Upper lobe of right lung (tissue), 1 donor: ENCODE measurements around the gene USP17L5. TPM values are rescaled to one million over a fixed set of nuclear protein-coding genes. Genes with fewer than 3 reads are reported as not detected.
"Not testable (repeated sequence)": the region's sequence is repeated elsewhere in the genome, so short reads cannot be mapped to it uniquely, and the experiment has no call there.

Source experiments
- ATAC-seq: fragments of 200-7000 bp; cut with Tn5 transposase; one replicate; pipeline ENCODE4 v1.9.1; 2020; ENCODE audit warnings: mild to moderate bottlenecking, moderate library complexity
- DNase-seq: peaks from one replicate; pipeline ENCODE4 v3.0.0-alpha.2; 2020
- H3K27ac ChIP-seq: fragments of 200-600 bp; one replicate; pipeline ENCODE4 v1.8.0; 2022
- H3K27me3 ChIP-seq: fragments of 200-600 bp; one replicate; pipeline ENCODE4 v1.8.0; 2022; ENCODE audit warnings: mild to moderate bottlenecking
- H3K36me3 ChIP-seq: fragments of 200-600 bp; one replicate; pipeline ENCODE4 v1.8.0; 2022
- H3K4me1 ChIP-seq: fragments of 200-600 bp; one replicate; pipeline ENCODE4 v1.8.0; 2022
- H3K4me3 ChIP-seq: fragments of 200-600 bp; one replicate; pipeline ENCODE4 v1.8.0; 2022; ENCODE audit warnings: mild to moderate bottlenecking
- H3K9me3 ChIP-seq: fragments of 200-600 bp; one replicate; pipeline ENCODE4 v1.8.0; 2022
- intact Hi-C: fragments of 100-400 bp; cut with DNase I; formaldehyde crosslinking; loops from one replicate; pipeline ENCODE4 v1.11.0; 2022
- long read RNA-seq: library from polyadenylated mRNA; unstranded; transcript quantifications from one replicate; pipeline ENCODE4 v2.0.0, GENCODE V29; 2021
- total RNA-seq: library from RNA; stranded (reverse); fragmentation: NEBNext Ultra II Directional; extraction: Animal tissue kit (Norgen Biotek cat#: 25700); gene quantifications from one replicate; pipeline ENCODE4 v1.2.1, GENCODE V29; 2021
- donor health status: DM: no; HTN: yes; CAD: no; lungs with severe emphysema.

USP17L5 gene
- total RNA-seq = not detected
- long read RNA-seq = 0 reads

GRCh38 chr4:9339103-9339502, at the start of gene USP17L5:
Gene USP17L5, plus strand, starts transcription at chr4:9339403. Its CDS starts 0 bp downstream, at chr4:9339403.
- DNase-seq, H3K36me3 ChIP-seq, H3K4me3 ChIP-seq, ATAC-seq, H3K27me3 ChIP-seq, intact Hi-C loops, H3K4me1 ChIP-seq, H3K9me3 ChIP-seq, H3K27ac ChIP-seq: not testable (repeated sequence)

GRCh38 chr4:9324191-9324590, 15.0 kb upstream of the USP17L5 start:
- intact Hi-C loops, H3K4me3 ChIP-seq, H3K27ac ChIP-seq, H3K9me3 ChIP-seq, ATAC-seq, H3K36me3 ChIP-seq, DNase-seq, H3K4me1 ChIP-seq, H3K27me3 ChIP-seq: not testable (repeated sequence)

DNA sequence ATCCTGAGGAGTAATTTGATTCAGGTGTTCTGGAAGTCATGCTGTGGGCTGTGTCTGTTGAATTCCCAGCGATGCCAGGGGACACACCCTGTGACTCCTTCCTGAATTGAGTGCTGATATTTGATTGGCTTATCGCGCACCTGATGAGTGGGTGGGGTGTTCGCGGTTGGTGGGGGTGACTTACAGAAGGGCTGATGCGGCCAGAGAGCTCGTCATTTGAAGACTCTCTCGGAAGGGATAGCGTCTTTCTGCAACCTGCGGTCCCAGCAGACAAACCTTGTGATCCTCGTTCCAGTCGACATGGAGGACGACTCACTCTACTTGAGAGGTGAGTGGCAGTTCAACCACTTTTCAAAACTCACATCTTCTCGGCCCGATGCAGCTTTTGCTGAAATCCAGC, 14.3 kb upstream of the USP17L5 start, which contains the start of gene USP17L24:
USP17L24 (plus strand) TSS at position 301 of the 400 bp plus-strand sequence; CDS start at position 301, 0 bp downstream.
- H3K27me3 ChIP-seq, H3K9me3 ChIP-seq, DNase-seq, H3K27ac ChIP-seq, H3K4me1 ChIP-seq, intact Hi-C loops, H3K36me3 ChIP-seq, ATAC-seq, H3K4me3 ChIP-seq: not testable (repeated sequence)

DNA sequence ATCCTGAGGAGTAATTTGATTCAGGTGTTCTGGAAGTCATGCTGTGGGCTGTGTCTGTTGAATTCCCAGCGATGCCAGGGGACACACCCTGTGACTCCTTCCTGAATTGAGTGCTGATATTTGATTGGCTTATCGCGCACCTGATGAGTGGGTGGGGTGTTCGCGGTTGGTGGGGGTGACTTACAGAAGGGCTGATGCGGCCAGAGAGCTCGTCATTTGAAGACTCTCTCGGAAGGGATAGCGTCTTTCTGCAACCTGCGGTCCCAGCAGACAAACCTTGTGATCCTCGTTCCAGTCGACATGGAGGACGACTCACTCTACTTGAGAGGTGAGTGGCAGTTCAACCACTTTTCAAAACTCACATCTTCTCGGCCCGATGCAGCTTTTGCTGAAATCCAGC, 9.6 kb upstream of the USP17L5 start, which contains the start of gene USP17L25:
USP17L25 (plus strand) TSS at position 301 of the 400 bp plus-strand sequence; CDS start at position 301, 0 bp downstream.
- H3K9me3 ChIP-seq, H3K4me1 ChIP-seq, H3K27ac ChIP-seq, ATAC-seq, intact Hi-C loops, H3K27me3 ChIP-seq, DNase-seq, H3K36me3 ChIP-seq, H3K4me3 ChIP-seq: not testable (repeated sequence)

GRCh38 chr4:9334358-9334757, 4.8 kb upstream of the USP17L5 start, which contains the start of gene USP17L26:
Gene USP17L26, plus strand, starts transcription at chr4:9334658. Its CDS starts 0 bp downstream, at chr4:9334658.
- H3K27ac ChIP-seq, DNase-seq, H3K36me3 ChIP-seq, H3K4me3 ChIP-seq, H3K4me1 ChIP-seq, intact Hi-C loops, ATAC-seq, H3K9me3 ChIP-seq, H3K27me3 ChIP-seq: not testable (repeated sequence)

- intact Hi-C loops, H3K4me1 ChIP-seq, H3K9me3 ChIP-seq, H3K36me3 ChIP-seq, ATAC-seq, H3K27ac ChIP-seq, DNase-seq, H3K4me3 ChIP-seq, H3K27me3 ChIP-seq: not testable (repeated sequence)
Observed at GRCh38 chr4:9343848-9344247, 4.6 kb downstream of the USP17L5 start, which contains the start of gene USP17L27. Gene USP17L27, plus strand, starts transcription at chr4:9344148. Its CDS starts 0 bp downstream, at chr4:9344148.

GRCh38 chr4:9348593-9348992, 9.4 kb downstream of the USP17L5 start, which contains the start of gene USP17L28:
Gene USP17L28, plus strand, starts transcription at chr4:9348893. Its CDS starts 0 bp downstream, at chr4:9348893.
- DNase-seq, H3K4me3 ChIP-seq, H3K4me1 ChIP-seq, H3K9me3 ChIP-seq, H3K27ac ChIP-seq, intact Hi-C loops, H3K27me3 ChIP-seq, H3K36me3 ChIP-seq, ATAC-seq: not testable (repeated sequence)

DNA sequence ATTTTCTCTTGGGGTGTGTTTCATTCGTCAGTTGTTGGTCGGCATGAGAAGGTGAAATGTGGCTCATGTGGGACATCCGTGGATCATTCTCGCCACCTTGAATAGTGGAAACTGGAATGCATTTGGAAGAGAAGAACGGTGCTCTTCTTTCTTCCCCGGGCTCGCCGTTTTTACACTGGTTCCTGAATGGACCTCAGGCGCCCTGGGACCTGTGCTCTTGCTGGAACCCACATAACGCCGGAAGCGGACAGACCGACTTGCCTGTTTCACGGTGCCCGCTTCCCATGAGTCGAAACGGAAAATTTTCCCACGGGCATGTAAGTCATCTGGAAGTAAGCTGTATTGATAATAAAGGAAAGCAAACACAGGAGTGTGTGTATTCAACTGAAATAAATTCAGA, 11.7 kb downstream of the USP17L5 start:
- H3K27ac ChIP-seq, H3K27me3 ChIP-seq, DNase-seq, intact Hi-C loops, H3K9me3 ChIP-seq, H3K4me3 ChIP-seq, H3K4me1 ChIP-seq, ATAC-seq, H3K36me3 ChIP-seq: not testable (repeated sequence)

DNA sequence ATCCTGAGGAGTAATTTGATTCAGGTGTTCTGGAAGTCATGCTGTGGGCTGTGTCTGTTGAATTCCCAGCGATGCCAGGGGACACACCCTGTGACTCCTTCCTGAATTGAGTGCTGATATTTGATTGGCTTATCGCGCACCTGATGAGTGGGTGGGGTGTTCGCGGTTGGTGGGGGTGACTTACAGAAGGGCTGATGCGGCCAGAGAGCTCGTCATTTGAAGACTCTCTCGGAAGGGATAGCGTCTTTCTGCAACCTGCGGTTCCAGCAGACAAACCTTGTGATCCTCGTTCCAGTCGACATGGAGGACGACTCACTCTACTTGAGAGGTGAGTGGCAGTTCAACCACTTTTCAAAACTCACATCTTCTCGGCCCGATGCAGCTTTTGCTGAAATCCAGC, 14.1 kb downstream of the USP17L5 start, which contains the start of gene USP17L29:
USP17L29 (plus strand) TSS at position 301 of the 400 bp plus-strand sequence; CDS start at position 301, 0 bp downstream.
- H3K9me3 ChIP-seq, H3K4me3 ChIP-seq, H3K27ac ChIP-seq, intact Hi-C loops, DNase-seq, H3K4me1 ChIP-seq, ATAC-seq, H3K36me3 ChIP-seq, H3K27me3 ChIP-seq: not testable (repeated sequence)

DNA sequence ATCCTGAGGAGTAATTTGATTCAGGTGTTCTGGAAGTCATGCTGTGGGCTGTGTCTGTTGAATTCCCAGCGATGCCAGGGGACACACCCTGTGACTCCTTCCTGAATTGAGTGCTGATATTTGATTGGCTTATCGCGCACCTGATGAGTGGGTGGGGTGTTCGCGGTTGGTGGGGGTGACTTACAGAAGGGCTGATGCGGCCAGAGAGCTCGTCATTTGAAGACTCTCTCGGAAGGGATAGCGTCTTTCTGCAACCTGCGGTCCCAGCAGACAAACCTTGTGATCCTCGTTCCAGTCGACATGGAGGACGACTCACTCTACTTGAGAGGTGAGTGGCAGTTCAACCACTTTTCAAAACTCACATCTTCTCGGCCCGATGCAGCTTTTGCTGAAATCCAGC, 23.6 kb downstream of the USP17L5 start, which contains the start of gene USP17L30:
USP17L30 (plus strand) TSS at position 301 of the 400 bp plus-strand sequence; CDS start at position 301, 0 bp downstream.
- H3K36me3 ChIP-seq, H3K27me3 ChIP-seq, H3K4me3 ChIP-seq, ATAC-seq, DNase-seq, intact Hi-C loops, H3K27ac ChIP-seq, H3K4me1 ChIP-seq, H3K9me3 ChIP-seq: not testable (repeated sequence)

DNA sequence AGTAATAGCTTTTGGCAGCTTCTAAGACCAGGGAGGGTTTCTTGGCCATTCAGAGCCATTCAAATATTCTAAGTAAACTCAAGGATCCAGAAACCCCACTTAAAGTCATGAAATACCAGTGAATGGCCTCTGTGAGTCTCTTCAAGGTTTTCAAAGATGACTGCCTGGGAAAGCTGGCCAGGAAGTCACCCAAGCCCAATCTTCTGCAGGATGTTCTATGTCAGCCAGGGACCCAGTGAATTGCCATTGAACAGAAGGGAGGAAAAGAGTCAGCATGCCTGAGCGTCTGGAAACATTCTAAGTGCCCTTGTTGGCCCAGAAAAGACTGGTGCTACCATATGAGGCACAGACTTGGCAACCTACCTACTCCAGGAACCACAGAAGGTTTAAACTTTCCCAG, 40.7 kb downstream of the USP17L5 start:
- H3K9me3 ChIP-seq, ATAC-seq, intact Hi-C loops, H3K27ac ChIP-seq, H3K4me1 ChIP-seq, DNase-seq, H3K27me3 ChIP-seq, H3K4me3 ChIP-seq, H3K36me3 ChIP-seq: not testable (repeated sequence)
